ENCODE measurements around the gene MICAL2. TPM values are rescaled to one million over a fixed set of nuclear protein-coding genes. Genes with fewer than 3 reads are reported as not detected.

The MICAL2 gene
- total RNA-seq, 1 donor from 2014 or later = 4.4 TPM

DNA sequence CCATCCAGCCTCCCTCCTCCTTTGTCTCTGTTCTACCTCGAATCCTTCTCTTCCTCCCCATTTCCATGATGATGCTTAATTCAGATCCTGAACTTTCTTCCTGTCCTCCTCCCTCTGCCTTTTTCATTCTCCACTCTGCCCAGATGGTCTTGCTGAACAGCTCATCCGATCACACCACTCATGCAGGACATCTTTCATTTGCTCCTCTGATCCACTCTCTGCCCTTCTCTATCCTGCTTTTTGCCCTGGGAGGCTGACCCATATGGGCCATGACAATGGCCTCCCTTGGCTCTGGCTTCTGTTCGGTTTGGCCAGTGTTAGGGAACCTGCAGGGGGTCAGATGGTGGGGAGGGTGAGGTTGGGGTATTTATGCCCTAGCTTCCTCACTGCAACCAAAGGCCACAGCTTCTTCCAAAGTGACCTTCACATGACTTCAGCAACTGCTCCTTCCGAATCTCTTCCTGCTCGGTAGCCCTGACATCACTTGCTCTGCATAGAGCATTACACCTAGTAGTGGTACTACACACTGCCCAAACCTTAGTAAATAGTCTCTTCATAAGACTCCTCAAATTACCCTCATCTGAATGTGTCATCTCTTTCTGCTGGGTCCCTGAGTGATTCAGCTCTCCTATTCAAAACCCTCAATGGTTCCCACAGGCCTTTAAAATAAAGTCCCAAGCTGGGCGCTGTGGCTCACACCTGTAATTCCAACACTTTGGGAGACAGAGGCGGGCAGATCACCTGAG, 32.7 kb upstream of the MICAL2 start:
- no peak overlapping the region for H3K27ac Mint-ChIP-seq (ENCODE audit: unreplicated experiment)
- no peaks in the 10 kb centered on the region for H3K4me1 Mint-ChIP-seq (ENCODE audit: low read depth, unreplicated experiment)
- peaks cover 5% of the 10 kb centered on the region for H3K9me3 Mint-ChIP-seq (ENCODE audit: unreplicated experiment)
- TF ChIP-seq CTCF (IDR thresholded peaks at IDR 0.05; ENCODE audit: partially characterized antibody, unreplicated experiment) = no peak
- H3K4me3 Mint-ChIP-seq (ENCODE audit: unreplicated experiment) = no peak overlapping the region
- peaks cover 5% of the 10 kb centered on the region for H3K36me3 Mint-ChIP-seq (ENCODE audit: unreplicated experiment)
- H3K27me3 Mint-ChIP-seq (ENCODE audit: unreplicated experiment) = no peaks in the 10 kb centered on the region
- no peak for DNase-seq

DNA sequence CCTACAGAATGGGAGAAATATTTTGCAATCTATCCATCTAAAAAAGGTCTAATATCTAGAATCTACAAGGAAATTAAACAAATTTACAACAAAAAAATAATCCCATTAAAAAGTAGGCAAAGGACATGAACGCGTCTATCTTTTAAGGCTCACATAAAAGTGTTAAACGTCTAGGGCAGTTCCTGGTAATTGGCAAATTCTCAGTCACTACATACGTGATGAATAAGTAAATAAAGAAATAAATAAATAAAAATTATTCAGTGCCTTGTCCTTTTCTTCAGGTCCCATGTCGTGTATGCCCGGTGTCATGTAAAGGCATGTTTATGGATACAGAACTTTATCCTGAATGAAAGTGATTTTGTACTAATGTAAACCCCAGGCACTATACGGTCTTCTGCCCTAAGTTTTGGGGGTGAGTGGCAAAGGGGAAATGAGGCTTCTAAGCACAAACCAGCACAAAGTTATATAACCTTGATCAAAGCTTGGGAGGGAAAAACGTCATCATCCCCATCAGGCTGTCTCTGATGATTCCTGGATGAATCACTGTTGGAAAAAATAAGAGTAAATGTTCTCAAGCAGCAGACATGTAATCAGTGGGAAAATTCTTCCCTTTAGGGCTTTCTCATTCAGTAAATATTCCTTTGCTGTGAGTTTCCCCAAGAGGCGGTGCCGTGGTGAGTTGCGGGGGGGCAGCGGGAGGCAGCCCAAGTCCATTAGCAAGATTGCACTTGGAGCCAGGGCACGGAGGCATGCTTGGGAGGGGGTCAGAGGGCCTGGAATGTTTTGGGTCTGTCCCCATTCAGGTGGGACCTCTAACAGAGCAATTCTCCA, 30.4 kb upstream of the MICAL2 start:
- Mint-ChIP-seq H3K4me1 (ENCODE audit: low read depth, unreplicated experiment) (no peaks in the 10 kb centered on the region), H3K27ac (ENCODE audit: unreplicated experiment) (no peak overlapping the region), H3K4me3 (ENCODE audit: unreplicated experiment) (no peak overlapping the region), H3K27me3 (ENCODE audit: unreplicated experiment) (no peaks in the 10 kb centered on the region), H3K36me3 (ENCODE audit: unreplicated experiment) (peaks cover 5% of the 10 kb centered on the region), H3K9me3 (ENCODE audit: unreplicated experiment) (peaks cover 5% of the 10 kb centered on the region)
- DNase-seq = no peak
- no peak for TF ChIP-seq CTCF (IDR thresholded peaks at IDR 0.05; ENCODE audit: partially characterized antibody, unreplicated experiment)

DNA sequence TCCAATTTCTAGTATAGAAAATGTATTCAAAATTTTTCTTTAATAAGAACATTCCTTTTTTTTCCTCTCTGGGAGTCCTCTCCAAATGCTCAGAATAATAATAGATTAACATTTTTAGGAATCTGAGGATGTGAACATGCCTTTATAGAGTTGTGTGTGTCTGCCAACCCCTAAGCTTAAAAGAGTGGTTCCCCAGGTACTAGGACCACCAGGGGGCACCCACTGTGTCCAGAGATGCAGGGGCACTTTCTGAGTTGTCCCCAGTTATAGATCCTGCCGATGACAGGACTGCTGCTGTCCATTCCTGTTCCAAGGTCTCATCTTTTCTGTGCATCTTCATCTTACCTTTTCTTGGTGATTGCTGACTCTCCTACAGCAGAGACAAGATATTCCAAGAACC, 27.0 kb upstream of the MICAL2 start:
- Mint-ChIP-seq H3K4me1 (ENCODE audit: low read depth, unreplicated experiment) (peaks cover 5% of the 10 kb centered on the region), H3K9me3 (ENCODE audit: unreplicated experiment) (peaks cover 4% of the 10 kb centered on the region), H3K36me3 (ENCODE audit: unreplicated experiment) (peaks cover 5% of the 10 kb centered on the region), H3K27me3 (ENCODE audit: unreplicated experiment) (no peaks in the 10 kb centered on the region), H3K4me3 (ENCODE audit: unreplicated experiment) (no peak overlapping the region), H3K27ac (ENCODE audit: unreplicated experiment) (no peak overlapping the region)
- no peak for TF ChIP-seq CTCF (IDR thresholded peaks at IDR 0.05; ENCODE audit: partially characterized antibody, unreplicated experiment)
- no peak for DNase-seq

DNA sequence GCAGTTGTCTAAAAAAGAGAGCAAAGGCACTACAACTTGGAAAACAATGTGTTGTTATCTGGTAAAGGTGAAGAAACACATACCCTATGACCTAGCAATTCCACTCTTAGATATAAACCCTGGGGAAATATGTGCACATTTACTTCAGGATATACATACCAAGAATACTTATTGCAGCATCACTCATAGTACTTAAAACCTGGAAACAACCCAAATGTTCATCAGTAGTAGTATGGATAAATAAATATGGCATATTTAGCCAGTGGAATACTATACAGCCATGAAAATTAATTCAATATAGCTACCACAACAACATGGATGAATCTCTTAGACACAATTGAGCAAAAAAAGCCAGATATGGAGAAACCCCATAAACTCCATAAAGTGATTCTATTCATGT, 26.1 kb upstream of the MICAL2 start:
- Mint-ChIP-seq H3K4me3 (ENCODE audit: unreplicated experiment) (no peak overlapping the region), H3K27ac (ENCODE audit: unreplicated experiment) (no peak overlapping the region), H3K36me3 (ENCODE audit: unreplicated experiment) (no peaks in the 10 kb centered on the region), H3K9me3 (ENCODE audit: unreplicated experiment) (peaks cover 2% of the 10 kb centered on the region), H3K4me1 (ENCODE audit: low read depth, unreplicated experiment) (peaks cover 5% of the 10 kb centered on the region), H3K27me3 (ENCODE audit: unreplicated experiment) (no peaks in the 10 kb centered on the region)
- TF ChIP-seq CTCF (IDR thresholded peaks at IDR 0.05; ENCODE audit: partially characterized antibody, unreplicated experiment) = no peak
- DNase-seq = no peak

Data from glutamatergic neuron (in vitro differentiated cells).